AG04450 (cell line): ENCODE results near the gene RAMP1. TPM values are rescaled to one million over a fixed set of nuclear protein-coding genes. Genes with fewer than 3 reads are reported as not detected.

ENCODE experiments used
- CTCF ChIA-PET: fragments of 300-600, 350-600 bp; formaldehyde crosslinking; extraction: SDS; loops from one replicate; lab custom pipeline; 2022; ENCODE audit warnings: antibody characterized with exemption, inconsistent platforms; lab: Charles Lee
- POLR2A ChIA-PET: fragments of 350-600 bp; formaldehyde crosslinking; extraction: SDS; loops from one replicate; lab custom pipeline; 2021; ENCODE audit warnings: antibody characterized with exemption, inconsistent platforms; lab: Yijun Ruan, JAX
- DNase-seq: peaks from one replicate; pipeline ENCODE4 v3.0.0-alpha.2; 2011; ENCODE audit warnings: low read depth, low spot score
- H3K27ac ChIP-seq: one replicate; pipeline ENCODE4 v1.5.1; 2012; ENCODE audit warnings: low read depth, low read length, control low read depth
- H3K27me3 ChIP-seq: one replicate; pipeline ENCODE4 v1.6.0; 2012; ENCODE audit warnings: low read length; ENCODE audit not compliant: control insufficient read depth, insufficient read depth
- H3K4me3 ChIP-seq: 2 replicates; pipeline ENCODE4 v1.5.1; 2011; ENCODE audit warnings: mild to moderate bottlenecking, low read depth, low read length, control low read depth
- H3K9me3 ChIP-seq: 2 replicates; pipeline ENCODE4 v1.5.1; 2012; ENCODE audit warnings: low read length; ENCODE audit not compliant: control insufficient read depth, insufficient read depth
- CTCF ChIP-seq: IDR thresholded peaks from 2 replicates; pipeline ENCODE4 v1.5.1; 2011; ENCODE audit warnings: low read depth, low read length, control low read depth, inconsistent platforms
- polyA plus RNA-seq: library from polyadenylated mRNA; depleted of rRNA; stranded (reverse); fragments of >200 nt; gene quantifications from 2 replicates; pipeline ENCODE4 v1.2.3, GENCODE V29; 2011

Gene RAMP1
- polyA plus RNA-seq, 1 experiment = 26.5 TPM

- POLR2A ChIA-PET = interaction anchor here (1.6 kb wide), 1 partner anchor 22 kb away, joined by 4 read pairs; no protein-coding TSS in a partner anchor
- no peak for TF ChIP-seq CTCF
- H3K27ac ChIP-seq = peak overlapping the region; percentile 73
Observed at GRCh38 chr2:237864444-237864931, 5.1 kb downstream of the RAMP1 start.

GRCh38 chr2:237864940-237865622, 5.7 kb downstream of the RAMP1 start:
- TF ChIP-seq CTCF = no peak
- H3K4me3 ChIP-seq = no peak overlapping the region
- no peaks in the 10 kb centered on the region for H3K27me3 ChIP-seq
- DNase-seq = no peak
- ChIA-PET CTCF (interaction anchor here (0.6 kb wide), 1 partner anchor 419 kb away, joined by 8 read pairs; no protein-coding TSS in a partner anchor), POLR2A (interaction anchor here (1.6 kb wide), 2 partner anchors 21 to 196 kb away, joined by 4 read pairs; partner anchors contain the start of gene SCLY)
- peaks cover 3% of the 10 kb centered on the region; the same call in 1 of the 2 replicates for H3K9me3 ChIP-seq
- H3K27ac ChIP-seq = peak overlapping the region; percentile 92

More at GRCh38 chr2:237864444-237864931, 5.1 kb downstream of the RAMP1 start:
- no peaks in the 10 kb centered on the region for H3K9me3 ChIP-seq
- no peaks in the 10 kb centered on the region for H3K27me3 ChIP-seq
- CTCF ChIA-PET = interaction anchor here (0.6 to 0.7 kb wide), 2 partner anchors 150 to 420 kb away, joined by 7 to 8 read pairs; no protein-coding TSS in a partner anchor
- no peak overlapping the region for H3K4me3 ChIP-seq
- no peak for DNase-seq

DNA sequence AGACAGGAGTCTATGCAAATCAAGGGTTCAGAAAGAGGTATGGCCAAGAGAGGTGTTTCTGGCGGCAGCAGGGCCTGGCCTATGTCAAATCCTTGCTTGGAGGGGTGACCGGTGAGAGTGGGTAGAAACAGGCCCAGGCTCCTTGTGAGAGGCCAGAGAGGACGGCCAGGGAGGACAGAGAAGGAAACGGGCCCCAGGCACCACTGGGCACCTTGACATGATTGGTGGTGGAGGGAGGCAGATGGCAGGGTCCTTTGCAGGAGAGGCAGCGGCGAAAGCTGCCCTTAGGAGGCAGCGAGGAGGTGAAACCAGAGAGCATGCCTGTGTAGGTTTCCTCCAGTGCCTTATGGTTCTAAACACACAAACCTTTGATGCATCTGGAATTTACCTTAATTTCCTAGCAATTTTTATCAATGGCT, 6.2 kb downstream of the RAMP1 start:
- H3K27ac ChIP-seq = peak overlapping the region; percentile 92

DNA sequence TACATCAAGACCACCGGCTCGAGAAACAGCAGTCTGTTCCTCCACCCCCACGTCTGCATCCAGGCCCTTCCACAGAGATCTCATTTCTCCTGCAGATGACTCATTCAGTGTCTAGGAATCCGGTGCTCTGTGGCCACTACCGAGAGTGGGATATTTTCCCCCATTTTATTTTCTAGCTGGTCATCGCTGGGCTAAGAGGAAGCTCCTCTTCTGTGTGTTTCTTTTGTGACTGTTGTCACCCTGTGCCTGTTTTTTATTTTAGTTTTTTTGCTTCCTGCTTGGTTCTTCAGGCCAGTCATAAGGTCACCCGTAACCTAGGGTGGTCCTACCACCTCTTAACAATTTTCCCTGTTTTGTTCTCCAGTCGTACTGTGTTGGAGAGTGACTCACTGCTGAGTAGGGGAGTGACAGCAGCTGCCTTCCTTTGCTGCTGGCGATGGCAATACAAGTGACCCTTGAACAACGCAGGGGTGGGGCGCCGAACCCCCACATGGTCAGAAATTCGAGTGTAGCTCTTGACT, 6.7 kb downstream of the RAMP1 start:
- peaks cover 3% of the 10 kb centered on the region; the same call in 1 of the 2 replicates for H3K9me3 ChIP-seq
- CTCF ChIA-PET = interaction anchor here (1.9 to 2.3 kb wide), 2 partner anchors 57 to 397 kb away, joined by 5 to 8 read pairs; no protein-coding TSS in a partner anchor
- no peak for DNase-seq
- H3K27me3 ChIP-seq = no peaks in the 10 kb centered on the region
- peak overlapping the region; percentile 92 for H3K27ac ChIP-seq
- TF ChIP-seq CTCF = no peak
- H3K4me3 ChIP-seq = no peak overlapping the region
- POLR2A ChIA-PET = interaction anchor here (1.6 kb wide), 1 partner anchor 195 kb away, joined by 4 read pairs; the partner anchor contains the start of gene SCLY

More for the DNA sequence above, 6.2 kb downstream of the RAMP1 start:
- no peak for DNase-seq
- Histone ChIP-seq H3K9me3 (peaks cover 3% of the 10 kb centered on the region; the same call in 1 of the 2 replicates), H3K4me3 (no peak overlapping the region), H3K27me3 (no peaks in the 10 kb centered on the region)
- TF ChIP-seq CTCF = peak; percentile 31
- POLR2A ChIA-PET = interaction anchor here (1.6 kb wide), 1 partner anchor 195 kb away, joined by 4 read pairs; the partner anchor contains the start of gene SCLY
- CTCF ChIA-PET = interaction anchor here (2.3 kb wide), 1 partner anchor 398 kb away, joined by 8 read pairs; no protein-coding TSS in a partner anchor
